ENCODE results near the gene EPHA5. TPM values are rescaled to one million over a fixed set of nuclear protein-coding genes. Genes with fewer than 3 reads are reported as not detected.

The EPHA5 gene
- total RNA-seq, 1 experiment from 2014 or later: 0.28 TPM

GRCh38 chr4:65358914-65359313 is 311.4 kb downstream of the EPHA5 start:
- Mint-ChIP-seq H3K36me3 (ENCODE audit: insufficient read depth, unreplicated experiment) (no peaks in the 10 kb centered on the region), H3K27ac (ENCODE audit: low read depth, unreplicated experiment) (no peak overlapping the region), H3K4me1 (ENCODE audit: insufficient read depth, unreplicated experiment) (no peaks in the 10 kb centered on the region), H3K4me3 (ENCODE audit: unreplicated experiment) (no peak overlapping the region), H3K27me3 (ENCODE audit: insufficient read depth, unreplicated experiment) (no peaks in the 10 kb centered on the region), H3K9me3 (ENCODE audit: unreplicated experiment) (no peaks in the 10 kb centered on the region)
- ChIA-PET POLR2A (no interaction called here), CTCF (no interaction called here)
- intact Hi-C loops (cut with micrococcal nuclease): no loop called here
- no peak for DNase-seq (ENCODE audit: unreplicated experiment)
- TF ChIP-seq CTCF (IDR thresholded peaks at IDR 0.05; ENCODE audit: unreplicated experiment): no peak
- BruUV-seq (replicated peaks): no TSS peak

GRCh38 chr4:65353098-65353497 is 317.2 kb downstream of the EPHA5 start:
- TF ChIP-seq CTCF (IDR thresholded peaks at IDR 0.05; ENCODE audit: unreplicated experiment): no peak
- Mint-ChIP-seq H3K4me1 (ENCODE audit: insufficient read depth, unreplicated experiment) (peaks cover 6% of the 10 kb centered on the region), H3K9me3 (ENCODE audit: unreplicated experiment) (no peaks in the 10 kb centered on the region), H3K27me3 (ENCODE audit: insufficient read depth, unreplicated experiment) (no peaks in the 10 kb centered on the region), H3K4me3 (ENCODE audit: unreplicated experiment) (no peak overlapping the region), H3K27ac (ENCODE audit: low read depth, unreplicated experiment) (no peak overlapping the region), H3K36me3 (ENCODE audit: insufficient read depth, unreplicated experiment) (no peaks in the 10 kb centered on the region)
- DNase-seq (ENCODE audit: unreplicated experiment): no peak
- intact Hi-C loops (cut with micrococcal nuclease): no loop called here
- CTCF ChIA-PET: interaction anchor here (0.6 kb wide), 1 partner anchor 215 kb away, joined by 3 read pairs; no protein-coding TSS in a partner anchor
- BruUV-seq (replicated peaks): no TSS peak
- POLR2A ChIA-PET: no interaction called here

DNA sequence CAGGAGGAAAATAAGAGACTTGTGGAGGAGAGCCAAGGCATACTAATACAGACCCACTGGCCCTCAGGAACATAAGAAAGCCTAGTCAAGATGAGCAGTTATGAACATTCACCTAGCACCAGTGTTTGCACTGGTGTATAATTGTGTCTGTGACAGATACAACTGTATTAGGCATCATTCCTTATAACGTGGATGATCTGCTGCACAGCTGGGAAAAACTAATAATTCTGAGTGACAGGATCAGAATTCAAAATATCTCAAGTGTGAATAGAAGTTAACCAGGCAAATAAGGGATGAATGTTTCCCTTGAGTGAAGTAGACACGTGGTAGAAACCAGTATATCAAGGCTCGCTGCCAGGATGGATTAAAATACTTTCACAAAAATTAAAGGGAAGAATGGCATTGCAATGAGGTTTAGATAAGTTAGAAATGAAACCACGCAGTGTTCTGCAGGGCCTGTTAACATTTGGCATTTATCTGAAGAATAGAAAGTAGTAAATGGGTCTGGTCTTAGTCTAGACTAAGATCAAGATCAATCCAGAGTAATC is 325.9 kb downstream of the EPHA5 start:
- intact Hi-C loops (cut with micrococcal nuclease): no loop called here
- H3K4me3 Mint-ChIP-seq (ENCODE audit: unreplicated experiment): no peak overlapping the region
- no peak for DNase-seq (ENCODE audit: unreplicated experiment)

GRCh38 chr4:65343342-65343741 is 326.9 kb downstream of the EPHA5 start:
- Mint-ChIP-seq H3K36me3 (ENCODE audit: insufficient read depth, unreplicated experiment) (no peaks in the 10 kb centered on the region), H3K4me1 (ENCODE audit: insufficient read depth, unreplicated experiment) (no peaks in the 10 kb centered on the region), H3K27me3 (ENCODE audit: insufficient read depth, unreplicated experiment) (no peaks in the 10 kb centered on the region), H3K9me3 (ENCODE audit: unreplicated experiment) (no peaks in the 10 kb centered on the region), H3K4me3 (ENCODE audit: unreplicated experiment) (no peak overlapping the region), H3K27ac (ENCODE audit: low read depth, unreplicated experiment) (no peak overlapping the region)
- intact Hi-C loops (cut with micrococcal nuclease): no loop called here
- CTCF ChIA-PET: no interaction called here
- no TSS peak for BruUV-seq (replicated peaks)
- TF ChIP-seq CTCF (IDR thresholded peaks at IDR 0.05; ENCODE audit: unreplicated experiment): no peak
- no peak for DNase-seq (ENCODE audit: unreplicated experiment)
- POLR2A ChIA-PET: no interaction called here

More for the DNA sequence above, 325.9 kb downstream of the EPHA5 start:
- H3K27ac Mint-ChIP-seq (ENCODE audit: low read depth, unreplicated experiment): no peak overlapping the region
- ChIA-PET POLR2A (no interaction called here), CTCF (no interaction called here)
- BruUV-seq (replicated peaks): no TSS peak
- no peaks in the 10 kb centered on the region for H3K27me3 Mint-ChIP-seq (ENCODE audit: insufficient read depth, unreplicated experiment)
- no peak for TF ChIP-seq CTCF (IDR thresholded peaks at IDR 0.05; ENCODE audit: unreplicated experiment)
- no peaks in the 10 kb centered on the region for H3K4me1 Mint-ChIP-seq (ENCODE audit: insufficient read depth, unreplicated experiment)
- H3K9me3 Mint-ChIP-seq (ENCODE audit: unreplicated experiment): no peaks in the 10 kb centered on the region
- no peaks in the 10 kb centered on the region for H3K36me3 Mint-ChIP-seq (ENCODE audit: insufficient read depth, unreplicated experiment)
